ENCODE data around the gene WNK3. TPM values are rescaled to one million over a fixed set of nuclear protein-coding genes. Genes with fewer than 3 reads are reported as not detected.
"Not testable (repeated sequence)": the region's sequence is repeated elsewhere in the genome, so short reads cannot be mapped to it uniquely, and the experiment has no call there.

The WNK3 gene
- 13.7 TPM for total RNA-seq

- DNase-seq (ENCODE audit: low spot score): peak; percentile 85
- ATAC-seq: peak; percentile 91
Measured at GRCh38 chrX:54357414-54358377, at the start of gene WNK3. Gene WNK3 (minus strand): TSS chrX:54358046.

GRCh38 chrX:54407266-54407665 lies 49.4 kb upstream of the WNK3 start:
- DNase-seq (ENCODE audit: low spot score) (no peak), ATAC-seq (peak; percentile 68)

- ATAC-seq (no peak), DNase-seq (ENCODE audit: low spot score) (no peak)
Measured at GRCh38 chrX:54397113-54397512, 39.3 kb upstream of the WNK3 start.

GRCh38 chrX:54386314-54386713 lies 28.5 kb upstream of the WNK3 start:
- no peak for DNase-seq (ENCODE audit: low spot score)
- no peak for ATAC-seq

- ATAC-seq: peak; percentile 49
Measured at GRCh38 chrX:54384661-54385060, 26.8 kb upstream of the WNK3 start.

GRCh38 chrX:54359408-54359807 lies 1.6 kb upstream of the WNK3 start:
- no peak for ATAC-seq

More at GRCh38 chrX:54384661-54385060, 26.8 kb upstream of the WNK3 start:
- not testable (repeated sequence) for DNase-seq (ENCODE audit: low spot score)

GRCh38 chrX:54358424-54359211 lies 772 bp upstream of the WNK3 start:
- DNase-seq (ENCODE audit: low spot score) (peak; percentile 52), ATAC-seq (peak; percentile 45)

More at GRCh38 chrX:54359408-54359807, 1.6 kb upstream of the WNK3 start:
- no peak for DNase-seq (ENCODE audit: low spot score)

- no peak for DNase-seq (ENCODE audit: low spot score)
- no peak for ATAC-seq
Measured at GRCh38 chrX:54352677-54353076, 5.2 kb downstream of the WNK3 start.

- DNase-seq (ENCODE audit: low spot score); ATAC-seq: not testable (repeated sequence)
Measured at GRCh38 chrX:54337383-54337782, 20.5 kb downstream of the WNK3 start.

- ATAC-seq (no peak), DNase-seq (ENCODE audit: low spot score) (no peak)
Measured at GRCh38 chrX:54325077-54325476, 32.8 kb downstream of the WNK3 start.

GRCh38 chrX:54320067-54320466 lies 37.8 kb downstream of the WNK3 start:
- DNase-seq (ENCODE audit: low spot score) (no peak), ATAC-seq (no peak)

- ATAC-seq (no peak), DNase-seq (ENCODE audit: low spot score) (no peak)
Measured at GRCh38 chrX:54306379-54306778, 51.5 kb downstream of the WNK3 start.

GRCh38 chrX:54301516-54301915 lies 56.3 kb downstream of the WNK3 start:
- ATAC-seq (no peak), DNase-seq (ENCODE audit: low spot score) (no peak)

- peak; percentile 85 for ATAC-seq
- no peak for DNase-seq (ENCODE audit: low spot score)
Measured at GRCh38 chrX:54294306-54294705, 63.5 kb downstream of the WNK3 start.

GRCh38 chrX:54292755-54293154 lies 65.1 kb downstream of the WNK3 start:
- DNase-seq (ENCODE audit: low spot score) (peak; percentile 49), ATAC-seq (peak; percentile 65)

- no peak for DNase-seq (ENCODE audit: low spot score)
- ATAC-seq: no peak
Measured at GRCh38 chrX:54291758-54292157, 66.1 kb downstream of the WNK3 start.

- ATAC-seq (no peak), DNase-seq (ENCODE audit: low spot score) (no peak)
Measured at GRCh38 chrX:54288968-54289367, 68.9 kb downstream of the WNK3 start.

- ATAC-seq (no peak), DNase-seq (ENCODE audit: low spot score) (no peak)
Measured at GRCh38 chrX:54288277-54288676, 69.6 kb downstream of the WNK3 start.

- DNase-seq (ENCODE audit: low spot score): no peak
- ATAC-seq: no peak
Measured at GRCh38 chrX:54281676-54282075, 76.2 kb downstream of the WNK3 start.

GRCh38 chrX:54280466-54280865 lies 77.4 kb downstream of the WNK3 start:
- ATAC-seq (no peak), DNase-seq (ENCODE audit: low spot score) (no peak)

GRCh38 chrX:54271664-54272063 lies 86.2 kb downstream of the WNK3 start:
- ATAC-seq: no peak

GRCh38 chrX:54248309-54248708 lies 109.5 kb downstream of the WNK3 start:
- ATAC-seq (peak; percentile 75), DNase-seq (ENCODE audit: low spot score) (no peak)

More at GRCh38 chrX:54271664-54272063, 86.2 kb downstream of the WNK3 start:
- DNase-seq (ENCODE audit: low spot score): no peak
